Esophagus squamous epithelium (tissue), 4 donors: ENCODE data around the gene SCNN1B.

Source experiments
- POLR2A ChIP-seq, 4 donors: fragments of 450-650 bp; IDR thresholded peaks; one replicate each; pipeline ENCODE4 v1.6.1; 2017; ENCODE audit warnings: antibody characterized with exemption in 4 of 4, mild to moderate bottlenecking in 4 of 4, moderate library complexity in 3 of 4
- TF ChIP-seq, protein P1 (sequence below), 6 experiments: fragments of 450-650 bp in 4 of 6; fragments of 200-600 bp in 2 of 6; sonication (generic) in 2 of 6; IDR thresholded peaks; one replicate each; pipeline ENCODE4 v1.5.1; 2016 to 2019; ENCODE audit warnings: antibody characterized with exemption in 6 of 6, mild to moderate bottlenecking in 4 of 6, moderate library complexity in 4 of 6

GRCh38 chr16:23268561-23268960 lies 33.5 kb upstream of the SCNN1B start:
- TF ChIP-seq POLR2A (IDR thresholded peaks at IDR 0.05), result no peak
- TF ChIP-seq, protein P1, sequence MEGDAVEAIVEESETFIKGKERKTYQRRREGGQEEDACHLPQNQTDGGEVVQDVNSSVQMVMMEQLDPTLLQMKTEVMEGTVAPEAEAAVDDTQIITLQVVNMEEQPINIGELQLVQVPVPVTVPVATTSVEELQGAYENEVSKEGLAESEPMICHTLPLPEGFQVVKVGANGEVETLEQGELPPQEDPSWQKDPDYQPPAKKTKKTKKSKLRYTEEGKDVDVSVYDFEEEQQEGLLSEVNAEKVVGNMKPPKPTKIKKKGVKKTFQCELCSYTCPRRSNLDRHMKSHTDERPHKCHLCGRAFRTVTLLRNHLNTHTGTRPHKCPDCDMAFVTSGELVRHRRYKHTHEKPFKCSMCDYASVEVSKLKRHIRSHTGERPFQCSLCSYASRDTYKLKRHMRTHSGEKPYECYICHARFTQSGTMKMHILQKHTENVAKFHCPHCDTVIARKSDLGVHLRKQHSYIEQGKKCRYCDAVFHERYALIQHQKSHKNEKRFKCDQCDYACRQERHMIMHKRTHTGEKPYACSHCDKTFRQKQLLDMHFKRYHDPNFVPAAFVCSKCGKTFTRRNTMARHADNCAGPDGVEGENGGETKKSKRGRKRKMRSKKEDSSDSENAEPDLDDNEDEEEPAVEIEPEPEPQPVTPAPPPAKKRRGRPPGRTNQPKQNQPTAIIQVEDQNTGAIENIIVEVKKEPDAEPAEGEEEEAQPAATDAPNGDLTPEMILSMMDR (IDR thresholded peaks at IDR 0.05), result no peak
